ENCODE measurements around the gene SLC24A2.
A peak's percentile ranks its signal among the peaks of the same experiment; 100 is the strongest.
"Not testable (repeated sequence)": the region's sequence is repeated elsewhere in the genome, so short reads cannot be mapped to it uniquely, and the experiment has no call there.

Gene SLC24A2

DNA sequence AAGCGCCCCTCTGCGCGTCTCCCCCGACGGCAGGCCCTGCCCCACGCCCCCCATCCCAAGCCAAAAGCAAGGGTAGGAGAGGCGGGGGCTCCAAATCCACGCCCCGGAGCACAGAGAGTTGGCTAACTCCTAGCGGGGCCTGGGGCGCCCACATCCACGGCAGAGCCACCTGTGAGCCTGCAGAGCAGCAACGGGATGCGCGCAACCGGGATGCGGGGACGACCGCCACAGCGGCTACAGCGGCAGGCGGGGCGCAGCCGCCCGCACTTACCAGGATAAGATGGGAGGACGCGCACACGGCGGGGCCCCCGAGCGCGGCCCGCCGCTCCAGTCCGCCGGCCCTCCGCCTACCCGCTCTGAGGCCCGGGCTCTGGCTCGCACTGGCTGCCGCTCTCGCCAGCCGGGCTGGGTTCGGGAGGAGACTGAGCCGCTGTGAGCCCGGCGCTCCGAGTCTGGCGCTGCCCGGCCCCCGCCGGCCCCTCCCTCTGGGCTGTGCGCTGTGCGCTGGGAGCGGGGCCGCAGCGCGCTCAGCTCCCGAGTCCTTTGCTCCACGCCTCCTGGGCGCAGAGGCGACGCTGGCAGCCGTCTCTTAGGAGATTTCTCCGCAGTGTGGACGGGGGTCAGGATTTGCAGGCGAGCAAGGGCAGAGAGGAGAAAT is at the start of gene SLC24A2:
Gene SLC24A2 (minus strand): TSS at position 424 of the 658 bp plus-strand sequence.
- DNase-seq = peak; percentile 9

- not testable (repeated sequence) for DNase-seq
Observed at GRCh38 chr9:19833331-19833730, 44.5 kb upstream of the SLC24A2 start.

GRCh38 chr9:19830796-19831195 is 42.0 kb upstream of the SLC24A2 start:
- DNase-seq = no peak

DNA sequence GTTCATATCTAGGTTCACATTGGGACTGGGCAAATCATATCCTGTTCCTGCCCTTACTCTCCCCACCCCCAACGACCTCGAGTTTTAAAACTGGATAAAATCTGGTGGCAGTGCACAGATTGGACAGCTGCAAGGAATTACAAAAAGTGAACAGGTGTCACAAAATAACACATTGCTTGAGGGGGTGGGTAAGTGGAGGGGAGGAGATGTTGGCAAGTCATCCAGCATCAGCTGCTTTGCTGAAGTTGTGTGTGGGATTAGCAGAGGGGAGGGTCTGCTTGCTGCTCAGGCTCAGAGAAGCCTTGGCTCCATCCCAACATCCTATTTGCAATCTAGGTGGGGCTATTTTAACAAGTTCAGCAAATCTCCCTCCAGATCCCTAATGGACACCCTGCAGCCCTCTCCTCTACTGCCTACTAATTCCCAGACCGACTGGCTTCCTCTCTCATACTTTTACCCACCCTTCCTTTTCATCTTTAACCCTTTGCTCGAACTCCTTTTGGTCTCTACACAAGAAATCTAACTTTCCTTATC is 39.8 kb upstream of the SLC24A2 start:
- DNase-seq = no peak

DNA sequence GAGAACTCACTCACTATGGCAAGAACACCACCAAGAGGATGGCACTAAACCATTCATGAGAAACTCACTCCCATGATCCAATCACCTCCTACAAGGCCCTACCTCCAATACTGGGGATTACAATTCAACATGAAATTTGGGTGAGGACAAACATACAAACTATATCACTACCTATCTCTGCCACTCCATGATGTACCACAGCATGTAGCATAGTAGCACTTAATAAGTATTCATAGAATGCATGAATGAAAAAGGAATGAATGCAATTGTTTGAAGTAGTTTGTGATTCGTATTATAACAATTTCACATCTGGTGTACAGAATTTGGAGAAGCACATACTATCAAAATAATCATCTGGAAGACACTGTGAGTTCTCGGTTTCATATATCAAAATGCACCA is 27.9 kb upstream of the SLC24A2 start:
- no peak for DNase-seq

DNA sequence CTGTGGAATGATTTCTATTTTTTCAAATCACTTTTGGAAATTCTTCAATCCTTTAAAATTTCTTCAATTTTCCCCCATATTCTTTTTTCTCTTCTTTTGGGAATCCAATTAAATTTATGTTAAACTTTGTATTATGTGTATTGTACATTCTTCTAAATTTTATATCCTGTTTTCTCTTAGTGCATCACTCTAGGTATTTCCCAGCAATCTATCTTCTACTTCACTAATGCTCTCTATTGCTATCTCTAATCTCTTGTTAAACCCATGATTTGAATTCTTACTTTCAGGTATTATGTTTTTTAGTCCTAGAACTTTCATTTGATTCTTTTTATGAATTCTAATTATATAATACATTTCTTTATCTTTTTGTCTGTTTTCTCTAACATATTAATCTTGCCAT is 23.4 kb upstream of the SLC24A2 start:
- DNase-seq = no peak

DNA sequence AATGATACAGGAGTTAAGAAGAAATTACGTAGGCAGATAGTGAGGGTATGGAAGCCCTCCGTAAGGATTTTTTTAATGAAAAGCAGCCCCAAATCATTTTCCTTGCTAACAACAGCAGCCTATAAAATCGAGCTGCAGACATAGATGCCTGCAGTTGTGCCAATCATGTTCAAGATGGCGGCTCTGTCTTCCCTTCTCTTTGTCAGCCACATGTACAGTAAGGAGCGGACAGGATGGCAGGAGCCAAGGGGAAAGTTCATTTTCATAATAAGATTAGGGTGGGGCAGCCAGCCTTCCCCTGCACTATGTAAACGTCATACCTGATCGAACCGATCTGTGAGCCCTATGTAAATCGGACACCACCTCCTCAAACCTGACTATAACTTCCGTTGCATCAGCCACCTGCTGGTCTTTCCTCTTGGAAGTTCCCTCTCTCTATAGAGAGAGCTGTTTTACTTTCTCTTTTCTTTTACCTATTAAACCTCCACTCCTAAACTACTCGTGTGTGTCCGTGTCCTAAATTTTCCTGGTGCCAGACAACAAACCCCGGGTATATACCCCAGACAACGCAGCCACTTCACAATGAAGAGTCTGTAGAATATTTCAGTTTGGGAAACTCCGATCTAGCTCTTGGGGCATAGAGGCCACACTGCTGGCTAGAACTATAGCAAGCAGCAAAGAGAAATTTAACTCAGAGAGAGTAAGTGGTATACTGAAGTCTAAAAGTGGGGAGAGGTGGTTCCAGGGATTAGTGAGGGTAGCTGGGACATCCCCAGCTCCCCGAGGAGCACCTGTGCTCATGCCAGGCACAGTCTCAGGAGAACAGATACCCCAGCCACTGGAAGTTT is 20.8 kb upstream of the SLC24A2 start:
- no peak for DNase-seq

GRCh38 chr9:19807182-19807892 is 18.5 kb upstream of the SLC24A2 start:
- no peak for DNase-seq

DNA sequence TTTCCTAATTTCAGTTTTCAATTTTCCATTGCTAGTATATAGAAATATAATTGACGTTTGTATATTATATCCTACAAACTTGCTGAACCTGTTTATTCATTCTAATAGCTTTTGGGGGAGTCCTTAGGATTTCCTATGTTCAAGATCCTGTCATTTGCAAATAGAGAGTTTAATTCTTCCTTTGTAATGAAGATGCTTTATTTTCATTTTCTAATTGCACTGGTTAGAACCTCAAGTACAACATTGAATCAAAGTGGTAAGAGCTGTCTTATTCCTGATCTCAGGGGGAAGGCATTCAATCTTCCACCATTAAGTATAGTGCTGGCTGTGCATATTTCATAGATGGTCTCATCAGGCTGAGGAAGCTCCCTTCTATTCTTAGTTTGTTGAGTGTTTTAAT is 15.6 kb upstream of the SLC24A2 start:
- DNase-seq = no peak

- no peak for DNase-seq
Observed at GRCh38 chr9:19800884-19801283, 12.0 kb upstream of the SLC24A2 start.

GRCh38 chr9:19799784-19800183 is 10.9 kb upstream of the SLC24A2 start:
- DNase-seq = no peak

DNA sequence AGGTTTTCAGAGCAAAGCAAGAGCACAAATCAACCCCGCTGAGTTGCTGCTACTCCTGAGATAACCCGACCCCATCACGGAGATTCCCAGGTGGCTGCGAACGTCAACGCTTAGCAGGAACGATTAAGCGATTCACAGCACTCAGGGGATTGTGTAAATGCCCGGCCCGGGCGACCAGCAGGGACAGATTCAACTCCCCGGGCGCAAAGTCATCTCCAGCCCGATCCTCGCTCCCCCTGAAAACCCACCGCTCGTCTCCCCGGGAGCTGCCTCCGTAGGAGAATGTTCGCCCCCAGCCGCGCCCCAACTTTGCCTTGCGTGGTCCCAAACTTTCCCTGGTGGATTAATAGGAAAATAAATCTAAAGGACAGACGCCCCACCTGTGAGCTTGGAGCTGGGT is 685 bp downstream of the SLC24A2 start:
- peak; percentile 21 for DNase-seq

GRCh38 chr9:19787672-19788071 is 1.2 kb downstream of the SLC24A2 start:
- no peak for DNase-seq

- DNase-seq = no peak
Observed at GRCh38 chr9:19785230-19785629, 3.6 kb downstream of the SLC24A2 start.

DNA sequence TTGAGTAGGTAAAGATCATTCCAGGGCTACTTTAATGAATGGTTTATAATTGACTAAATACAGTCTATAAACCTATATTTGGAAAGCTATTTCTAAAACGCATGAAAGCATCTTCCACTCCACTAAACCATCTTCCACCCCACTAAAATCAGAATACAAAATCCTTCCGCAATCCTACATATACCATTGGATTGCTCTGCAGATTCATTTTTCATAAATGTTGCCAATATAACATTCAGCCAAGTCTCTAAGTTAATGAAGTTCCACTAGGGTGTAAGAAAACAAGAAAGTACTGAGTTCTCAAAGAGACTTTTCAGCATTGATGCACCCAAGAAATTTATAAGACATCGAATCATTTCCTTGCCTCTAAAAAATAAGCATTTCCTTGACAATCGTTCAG is 4.7 kb downstream of the SLC24A2 start:
- DNase-seq = no peak

DNA sequence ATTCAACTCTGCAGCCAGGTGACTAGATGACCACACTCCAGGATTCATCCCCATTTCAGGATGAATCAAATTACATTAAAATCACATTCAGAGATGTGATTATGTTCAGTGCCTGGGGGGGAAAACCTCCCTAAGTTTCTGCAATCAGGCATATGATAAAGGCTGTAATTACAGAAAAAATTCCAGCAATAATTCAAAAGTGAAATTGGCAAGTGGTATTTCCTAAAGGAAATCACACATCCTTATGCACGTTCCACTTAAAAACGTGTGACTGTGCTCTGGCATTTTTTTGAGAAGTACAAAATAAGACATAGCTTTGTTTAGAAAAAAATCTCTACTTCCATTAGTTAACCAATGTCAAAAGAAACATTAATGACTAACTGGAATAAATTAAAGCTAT is 5.3 kb downstream of the SLC24A2 start:
- no peak for DNase-seq

- DNase-seq = no peak
Observed at GRCh38 chr9:19782005-19782404, 6.8 kb downstream of the SLC24A2 start.

DNA sequence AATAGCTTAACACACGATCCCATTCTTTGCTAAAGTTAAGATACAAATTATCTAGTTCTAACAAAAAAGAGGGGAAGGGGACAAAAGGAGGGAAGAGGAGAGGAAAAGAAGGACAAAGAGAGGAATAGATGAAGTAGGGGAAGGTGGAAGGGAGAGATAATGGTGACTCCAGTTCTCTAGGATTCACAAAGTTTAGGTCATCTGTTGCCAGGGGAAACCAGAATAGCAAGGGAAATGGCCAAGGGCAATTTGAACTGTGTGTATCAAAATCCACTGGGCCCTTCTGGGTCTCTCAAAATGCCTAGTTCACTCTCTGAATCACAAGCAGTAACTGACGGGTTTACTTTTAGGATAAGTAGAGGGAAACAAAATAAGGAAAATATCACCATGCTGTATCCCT is 7.6 kb downstream of the SLC24A2 start:
- no peak for DNase-seq

GRCh38 chr9:19771446-19771845 is 17.4 kb downstream of the SLC24A2 start:
- DNase-seq = no peak

- no peak for DNase-seq
Observed at GRCh38 chr9:19770973-19771372, 17.9 kb downstream of the SLC24A2 start.

DNA sequence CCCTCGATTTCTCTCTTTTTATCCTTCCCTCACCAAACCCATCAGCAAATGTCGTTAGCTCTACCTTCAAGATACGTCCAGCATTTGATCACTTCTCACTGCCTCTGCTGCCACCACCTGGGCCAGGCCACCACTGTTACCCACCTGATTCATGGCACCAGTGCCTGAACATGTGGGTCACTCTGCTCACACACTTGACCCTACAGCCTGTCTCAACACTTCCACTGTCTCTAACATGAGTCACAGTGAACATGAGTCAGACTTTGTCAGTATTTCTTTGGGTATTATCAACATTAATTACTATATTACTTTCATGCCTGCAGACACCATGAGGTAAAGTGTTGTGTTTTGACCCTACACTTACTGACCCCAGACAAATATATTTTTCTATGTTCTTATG is 19.6 kb downstream of the SLC24A2 start:
- DNase-seq = no peak

GRCh38 chr9:19768798-19769197 is 20.0 kb downstream of the SLC24A2 start:
- DNase-seq = no peak

- DNase-seq = no peak
Observed at GRCh38 chr9:19759066-19759465, 29.8 kb downstream of the SLC24A2 start.

GRCh38 chr9:19757745-19758144 is 31.1 kb downstream of the SLC24A2 start:
- DNase-seq = no peak
